OCI-LY3 (cell line): ENCODE measurements around the gene PTDSS2.

Experiments used
- EZH2phosphoT487 ChIP-seq: fragments of 200-600 bp; shearing (Covaris generic); IDR thresholded peaks from 2 replicates; pipeline ENCODE4 v1.6.1; 2018; ENCODE audit warnings: antibody characterized with exemption, mixed run types, low read depth
- TF ChIP-seq, protein P1 (sequence below): fragments of 200-600, 300-600 bp; sonication (generic); IDR thresholded peaks from 2 replicates; pipeline ENCODE4 v1.5.1; 2014; ENCODE audit warnings: antibody characterized with exemption, low read length, low read depth

DNA sequence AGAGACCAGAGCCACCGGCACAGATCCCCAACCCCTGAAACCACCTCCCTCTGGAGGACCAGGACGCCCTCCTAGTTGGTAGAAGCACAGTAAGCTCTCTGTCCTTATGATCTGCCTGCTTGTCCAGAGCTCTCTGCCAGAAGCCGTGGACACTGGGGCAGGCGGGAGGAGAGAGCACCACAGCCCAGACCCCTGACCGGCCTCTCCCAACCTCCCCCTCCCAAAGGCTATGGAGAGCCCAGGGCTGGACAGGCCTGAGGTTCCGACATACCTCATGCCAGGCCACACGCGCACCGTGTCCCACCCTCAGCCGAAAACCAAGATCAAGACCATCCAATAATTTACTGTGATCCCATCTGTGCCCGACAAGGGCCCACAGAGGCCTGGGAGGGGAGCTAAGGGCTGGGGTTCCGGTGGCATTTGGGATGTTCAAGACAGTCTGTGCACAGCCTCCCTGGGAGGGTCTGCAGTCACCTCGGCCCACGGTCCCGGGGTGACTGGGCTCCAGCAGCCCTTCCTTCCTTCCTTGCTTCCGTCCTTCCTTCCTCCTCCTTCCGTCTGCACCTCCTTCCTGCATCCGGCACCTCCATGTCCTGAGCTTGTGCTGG, 81.9 kb downstream of the PTDSS2 start:
- TF ChIP-seq, protein P1, sequence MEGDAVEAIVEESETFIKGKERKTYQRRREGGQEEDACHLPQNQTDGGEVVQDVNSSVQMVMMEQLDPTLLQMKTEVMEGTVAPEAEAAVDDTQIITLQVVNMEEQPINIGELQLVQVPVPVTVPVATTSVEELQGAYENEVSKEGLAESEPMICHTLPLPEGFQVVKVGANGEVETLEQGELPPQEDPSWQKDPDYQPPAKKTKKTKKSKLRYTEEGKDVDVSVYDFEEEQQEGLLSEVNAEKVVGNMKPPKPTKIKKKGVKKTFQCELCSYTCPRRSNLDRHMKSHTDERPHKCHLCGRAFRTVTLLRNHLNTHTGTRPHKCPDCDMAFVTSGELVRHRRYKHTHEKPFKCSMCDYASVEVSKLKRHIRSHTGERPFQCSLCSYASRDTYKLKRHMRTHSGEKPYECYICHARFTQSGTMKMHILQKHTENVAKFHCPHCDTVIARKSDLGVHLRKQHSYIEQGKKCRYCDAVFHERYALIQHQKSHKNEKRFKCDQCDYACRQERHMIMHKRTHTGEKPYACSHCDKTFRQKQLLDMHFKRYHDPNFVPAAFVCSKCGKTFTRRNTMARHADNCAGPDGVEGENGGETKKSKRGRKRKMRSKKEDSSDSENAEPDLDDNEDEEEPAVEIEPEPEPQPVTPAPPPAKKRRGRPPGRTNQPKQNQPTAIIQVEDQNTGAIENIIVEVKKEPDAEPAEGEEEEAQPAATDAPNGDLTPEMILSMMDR: no peak
- TF ChIP-seq EZH2phosphoT487: no peak
